CD4-positive, alpha-beta memory T cell (primary cell): ENCODE results near the gene ZFP69B. TPM values are rescaled to one million over a fixed set of nuclear protein-coding genes. Genes with fewer than 3 reads are reported as not detected.
A peak's percentile ranks its signal among the peaks of the same experiment; 100 is the strongest.

Experiments used
- CTCF ChIA-PET: fragments of 350-600 bp; sonication (Branson Sonifier 250); formaldehyde crosslinking; loops from one replicate; lab custom pipeline; 2021; ENCODE audit warnings: inconsistent platforms; ENCODE audit not compliant: partially characterized antibody; lab: Charles Lee
- POLR2A ChIA-PET: fragments of 350-600 bp; sonication (Branson Sonifier 250); formaldehyde crosslinking; loops from one replicate; lab custom pipeline; 2021; ENCODE audit not compliant: partially characterized antibody; lab: Charles Lee
- DNase-seq, 5 donors: peaks; one replicate each; pipeline versions ENCODE4 v3.0.0 to v3.0.0-alpha.2; 2020 to 2022; ENCODE audit warnings: mixed read lengths in 1 of 5
- H3K27ac ChIP-seq: one replicate; pipeline ENCODE4 v1.7.0; 2013; ENCODE audit warnings: low read depth, low read length
- H3K27me3 ChIP-seq: 2 replicates; pipeline ENCODE4 v1.7.0; 2013; ENCODE audit warnings: mild to moderate bottlenecking, low read length, moderate library complexity; ENCODE audit not compliant: insufficient read depth
- H3K36me3 ChIP-seq: 2 replicates; pipeline ENCODE4 v1.7.0; 2013; ENCODE audit warnings: mild to moderate bottlenecking, low read length, moderate library complexity; ENCODE audit not compliant: insufficient read depth
- H3K4me1 ChIP-seq: 2 replicates; pipeline ENCODE4 v1.7.0; 2013; ENCODE audit warnings: mild to moderate bottlenecking, low read length, moderate library complexity; ENCODE audit not compliant: insufficient read depth
- H3K4me3 ChIP-seq, 2 donors: one replicate each; pipeline ENCODE4 v1.7.0; 2013; ENCODE audit warnings: low read length in 2 of 2, mild to moderate bottlenecking in 1 of 2
- H3K9me3 ChIP-seq, 2 donors: one replicate each; pipeline ENCODE4 v1.7.0; 2013; ENCODE audit warnings: low read length in 2 of 2, control low read depth in 1 of 2; ENCODE audit not compliant: control insufficient read depth in 1 of 2
- H3K27ac Mint-ChIP-seq, 7 donors: one replicate each; pipeline ENCODE4 v1.8.0; 2020 to 2021; ENCODE audit warnings: mixed read lengths in 7 of 7, mild to moderate bottlenecking in 6 of 7, inconsistent platforms in 3 of 7, moderate library complexity in 3 of 7
- H3K27me3 Mint-ChIP-seq, 2 donors: one replicate each; pipeline ENCODE4 v1.8.0; 2020 to 2021; ENCODE audit warnings: mixed read lengths in 2 of 2
- H3K36me3 Mint-ChIP-seq, 2 donors: one replicate each; pipeline ENCODE4 v1.8.0; 2020 to 2021; ENCODE audit warnings: mixed read lengths in 2 of 2, inconsistent platforms in 1 of 2, mild to moderate bottlenecking in 1 of 2
- H3K4me1 Mint-ChIP-seq, 4 donors: one replicate each; pipeline ENCODE4 v1.8.0; 2020 to 2021; ENCODE audit warnings: mixed read lengths in 4 of 4, mild to moderate bottlenecking in 1 of 4
- H3K4me3 Mint-ChIP-seq, 8 donors: one replicate each; pipeline ENCODE4 v1.8.0; 2020 to 2021; ENCODE audit warnings: mixed read lengths in 8 of 8, mild to moderate bottlenecking in 7 of 8, moderate library complexity in 6 of 8, inconsistent platforms in 3 of 8
- H3K9me3 Mint-ChIP-seq, 8 donors: one replicate each; pipeline ENCODE4 v1.8.0; 2020 to 2021; ENCODE audit warnings: mixed read lengths in 8 of 8, mild to moderate bottlenecking in 5 of 8, inconsistent platforms in 3 of 8, moderate library complexity in 1 of 8
- intact Hi-C: fragments of 100-400 bp; cut with micrococcal nuclease; formaldehyde crosslinking; loops from one replicate; pipeline ENCODE4 v1.15.1; 2023
- polyA plus RNA-seq, 2 donors: library from polyadenylated mRNA; unstranded; fragments of 300-500 nt; fragmentation: Illumina TruSeq; gene quantifications; one replicate each; pipeline ENCODE4 v1.2.3, GENCODE V29; 2021
- total RNA-seq, 2 experiments: library from RNA; stranded (reverse); gene quantifications; one replicate each; pipeline ENCODE4 v1.2.3, GENCODE V29; 2021

ZFP69B gene
- 1 to 10 TPM; 7.5 to 7.9 TPM for total RNA-seq
- 1 to 10 TPM; 2.1 to 2.4 TPM for polyA plus RNA-seq

DNA sequence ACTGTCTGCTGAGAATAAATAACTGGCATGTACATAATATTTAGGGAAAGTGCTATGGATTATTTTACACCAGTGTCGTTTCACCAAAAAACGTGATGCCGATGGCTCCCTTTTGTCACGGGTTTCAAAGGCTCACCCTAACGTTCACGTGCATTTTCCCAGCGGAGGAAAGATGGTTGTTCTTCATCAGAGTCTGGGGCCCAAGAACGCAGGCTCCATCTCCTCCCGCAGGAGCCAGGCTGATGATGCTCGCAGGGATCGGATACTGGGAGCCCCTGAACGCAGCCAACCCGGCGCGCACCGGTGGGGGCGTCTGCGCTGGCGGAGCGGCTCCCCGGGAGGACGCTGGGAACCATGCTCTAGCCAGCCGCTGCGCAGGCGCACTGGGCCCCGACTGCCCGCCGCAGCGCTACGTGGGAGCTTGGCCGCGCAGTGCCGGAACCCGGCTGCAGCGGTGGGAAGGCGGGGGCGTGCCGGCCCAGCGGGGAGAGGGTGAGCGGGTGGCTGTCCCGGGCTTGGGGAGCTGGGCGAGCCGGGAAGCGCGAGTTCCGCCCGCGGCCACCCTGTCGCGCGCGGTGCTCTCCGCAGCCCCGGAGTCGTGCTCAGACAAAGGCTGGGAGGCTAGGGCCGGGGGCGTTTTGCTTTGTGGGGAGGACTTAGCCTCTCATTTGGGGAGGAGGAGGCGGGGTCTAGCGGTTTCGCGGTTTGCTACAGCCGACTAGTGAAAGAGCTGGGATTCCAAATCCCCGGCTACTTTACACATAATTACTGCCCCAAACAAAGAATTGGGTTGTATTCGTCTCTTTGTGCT is at the start of gene ZFP69B:
ZFP69B (plus strand) TSS at position 793 of the 811 bp plus-strand sequence. CDS start 486 bp downstream, outside the sequence.
- H3K4me3 Mint-ChIP-seq = peak within 1 kb of the TSS; percentile 86 to 96 (median 93)
- no peaks in the 10 kb centered on the region for H3K27me3 Mint-ChIP-seq
- H3K36me3 Mint-ChIP-seq = peaks cover 35 to 40% of the 10 kb centered on the region in 2 donors

DNA sequence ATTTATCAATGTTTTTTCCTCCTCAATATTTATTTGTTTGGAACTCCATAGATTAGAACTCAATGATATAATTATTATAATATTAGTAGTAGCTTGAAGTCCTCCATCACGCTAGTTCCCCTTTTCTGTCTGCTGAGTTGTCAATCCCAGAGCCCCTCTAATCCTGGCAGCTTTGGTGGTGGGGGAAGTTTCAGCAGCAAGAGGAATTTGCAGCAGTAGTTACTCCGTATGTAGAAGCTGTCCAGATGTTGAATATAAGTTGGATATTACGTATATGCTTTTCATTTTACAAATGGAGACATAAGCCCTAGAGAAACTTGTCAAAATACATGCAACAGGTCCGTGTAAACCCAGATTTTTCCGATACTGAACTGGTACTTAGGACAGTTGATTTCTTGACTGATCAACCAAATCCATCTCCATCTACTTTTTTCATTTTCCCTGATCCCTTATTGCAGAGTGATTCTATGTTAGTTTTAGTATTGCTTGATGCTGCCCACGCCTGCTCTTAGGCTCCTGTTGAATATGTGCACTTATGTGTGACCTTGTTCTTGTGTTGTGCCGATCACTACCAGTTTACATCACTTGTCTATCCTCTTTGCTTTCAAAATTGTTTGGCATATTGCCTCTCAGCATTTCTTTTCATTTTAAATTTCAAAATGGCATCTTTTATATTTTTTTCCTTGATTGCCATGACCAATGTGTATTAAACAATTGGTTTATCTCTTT is 48.6 kb upstream of the ZFP69B start:
- Histone ChIP-seq H3K27me3 (no peaks in the 10 kb centered on the region), H3K4me3 (no peak overlapping the region), H3K36me3 (peaks cover 2% of the 10 kb centered on the region), H3K9me3 (no peaks in the 10 kb centered on the region), H3K27ac (peak overlapping the region; percentile 25), H3K4me1 (peaks cover 92% of the 10 kb centered on the region)
- Mint-ChIP-seq H3K4me3 (peak overlapping the region; percentile 13 to 75 (median 46)), H3K27me3 (no peaks in the 10 kb centered on the region), H3K27ac (peak overlapping the region; percentile 3 to 98 (median 92)), H3K36me3 (peaks cover 14 to 28% of the 10 kb centered on the region in 2 donors), H3K4me1 (peaks cover 59 to 88% (median 75%) of the 10 kb centered on the region in 4 donors), H3K9me3 (peaks cover 0 to 2% (median 0%) of the 10 kb centered on the region in 8 donors)
- intact Hi-C loops = no loop called here
- CTCF ChIA-PET = interaction anchor here (1.7 to 5.8 kb wide), 3 partner anchors 19 to 63 kb away, joined by 4 to 87 read pairs (median 12); no protein-coding TSS in a partner anchor
- no peak for DNase-seq
- POLR2A ChIA-PET = interaction anchor here (1.2 to 5.3 kb wide), 5 partner anchors 10 to 26 kb away, joined by 4 to 49 read pairs (median 41); partner anchors contain the start of gene SMAP2

More for the DNA sequence above, at the start of gene ZFP69B:
- Histone ChIP-seq H3K9me3 (peaks cover 0 to 10% of the 10 kb centered on the region in 2 donors), H3K27ac (peak within 1 kb of the TSS; percentile 55), H3K36me3 (no peaks in the 10 kb centered on the region), H3K4me3 (peak within 1 kb of the TSS; percentile 75 to 82), H3K27me3 (no peaks in the 10 kb centered on the region), H3K4me1 (peaks cover 18% of the 10 kb centered on the region)
- DNase-seq = peak; percentile 81 to 86 (median 82)
- Mint-ChIP-seq H3K4me1 (peaks cover 18 to 25% (median 21%) of the 10 kb centered on the region in 4 donors), H3K9me3 (peaks cover 2 to 51% (median 37%) of the 10 kb centered on the region in 8 donors), H3K27ac (peak within 1 kb of the TSS; percentile 76 to 95 (median 89))
- intact Hi-C loops = loop anchor here (1.0 to 5.0 kb wide), 3 partner anchors 58 to 81 kb away; partner anchors contain the start of genes EXO5 and ZNF684
- ChIA-PET CTCF (interaction anchor here (0.7 to 2.4 kb wide), 7 partner anchors 10 to 306 kb away, joined by 3 to 7 read pairs (median 6); partner anchors contain the start of gene ZNF684), POLR2A (interaction anchor here (0.5 to 2.4 kb wide), 11 partner anchors 11 to 410 kb away, joined by 3 to 20 read pairs (median 4); partner anchors contain the start of genes CAP1, EXO5, RLF and ZFP69)

DNA sequence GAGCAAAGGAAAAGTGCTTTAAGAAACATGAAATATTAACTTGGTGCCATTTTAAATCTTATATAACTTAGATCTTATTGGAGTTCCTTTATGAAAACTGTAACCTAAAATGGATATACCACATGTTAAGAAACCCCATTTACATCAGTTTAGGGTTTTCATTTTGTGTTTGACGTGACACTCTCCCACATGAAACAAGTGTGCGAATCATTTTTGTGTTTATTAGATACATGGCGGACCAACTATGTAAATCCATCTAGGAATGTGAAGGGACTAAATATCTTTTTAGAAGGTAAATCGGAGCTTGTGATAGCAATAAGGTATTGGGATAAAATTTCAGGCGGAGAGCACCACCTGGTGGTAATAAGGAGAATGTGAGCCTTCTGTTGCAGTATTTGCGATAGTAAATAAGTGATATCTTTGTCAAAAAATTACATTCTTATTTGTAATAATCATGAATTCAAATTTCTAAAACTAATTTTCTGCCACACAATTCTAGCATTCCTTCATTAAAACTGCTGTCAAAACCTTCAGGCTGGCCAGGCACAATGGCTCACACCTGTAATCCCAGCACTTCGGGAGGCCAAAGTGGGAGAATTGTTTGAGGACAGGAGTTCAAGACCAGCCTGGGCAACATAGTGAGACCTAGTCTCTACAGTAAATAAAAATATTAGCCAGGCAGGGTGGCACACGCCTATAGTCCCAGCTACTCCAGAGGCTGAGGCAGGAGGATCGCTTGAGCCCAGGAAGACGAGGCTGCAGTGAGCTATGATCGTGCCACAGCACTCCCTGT is 45.4 kb upstream of the ZFP69B start:
- H3K27me3 ChIP-seq = no peaks in the 10 kb centered on the region
- intact Hi-C loops = loop anchor here (1.0 to 5.0 kb wide), 9 partner anchors 10 to 261 kb away; partner anchors contain the start of genes SMAP2 and ZMPSTE24
- no peaks in the 10 kb centered on the region for H3K9me3 ChIP-seq
- ChIA-PET POLR2A (interaction anchor here (0.6 to 5.3 kb wide), 12 partner anchors 12 to 255 kb away, joined by 3 to 41 read pairs (median 6); partner anchors contain the start of genes SMAP2 and ZMPSTE24), CTCF (interaction anchor here (0.5 to 5.8 kb wide), 26 partner anchors 9 to 262 kb away, joined by 3 to 87 read pairs (median 5); partner anchors contain the start of genes COL9A2 and SMAP2)
- peak; percentile 70 to 79 (median 75) for DNase-seq
- H3K4me1 ChIP-seq = peaks cover 61% of the 10 kb centered on the region
- H3K9me3 Mint-ChIP-seq = peaks cover 0 to 2% (median 0%) of the 10 kb centered on the region in 8 donors
- H3K27ac ChIP-seq = peak overlapping the region; percentile 60
- H3K4me3 ChIP-seq = no peak overlapping the region
- no peaks in the 10 kb centered on the region for H3K27me3 Mint-ChIP-seq
- peaks cover 41 to 74% (median 64%) of the 10 kb centered on the region in 4 donors for H3K4me1 Mint-ChIP-seq
- H3K36me3 ChIP-seq = peaks cover 27% of the 10 kb centered on the region
- H3K27ac Mint-ChIP-seq = peak overlapping the region; percentile 67 to 98 (median 96)
- peak overlapping the region; percentile 12 to 84 (median 60) for H3K4me3 Mint-ChIP-seq
- H3K36me3 Mint-ChIP-seq = peaks cover 22 to 38% of the 10 kb centered on the region in 2 donors

DNA sequence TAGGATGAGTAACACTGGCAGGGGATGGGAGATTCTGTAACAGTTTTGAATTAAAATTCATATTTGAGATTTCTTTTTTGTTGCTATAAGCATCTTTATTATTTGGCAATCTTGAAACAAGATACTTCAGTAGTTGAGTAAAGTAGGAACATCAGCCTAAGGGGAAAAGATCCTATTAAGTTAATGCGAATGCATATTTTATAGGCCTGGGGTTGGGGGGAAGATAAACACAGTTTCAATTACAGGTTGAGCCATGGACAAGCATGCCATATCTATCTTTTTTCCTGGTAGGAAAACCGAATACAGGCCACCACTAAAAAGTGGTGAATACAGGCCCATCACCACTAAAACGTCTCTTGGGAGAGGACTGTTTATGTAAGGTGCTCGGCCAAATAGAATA is 44.5 kb upstream of the ZFP69B start:
- CTCF ChIA-PET = interaction anchor here (0.7 to 5.8 kb wide), 14 partner anchors 12 to 263 kb away, joined by 3 to 87 read pairs (median 19); partner anchors contain the start of genes COL9A2 and SMAP2
- no peaks in the 10 kb centered on the region for H3K9me3 Mint-ChIP-seq
- no peaks in the 10 kb centered on the region for H3K27me3 ChIP-seq
- no peak overlapping the region for H3K27ac ChIP-seq
- no peak overlapping the region for H3K4me3 Mint-ChIP-seq
- H3K27me3 Mint-ChIP-seq = no peaks in the 10 kb centered on the region
- H3K9me3 ChIP-seq = no peaks in the 10 kb centered on the region
- peaks cover 36% of the 10 kb centered on the region for H3K36me3 ChIP-seq
- H3K27ac Mint-ChIP-seq = peak overlapping the region in 6 of 7 donors; percentile 25 to 98 (median 60)
- H3K4me1 Mint-ChIP-seq = peaks cover 34 to 64% (median 55%) of the 10 kb centered on the region in 4 donors
- DNase-seq = no peak
- intact Hi-C loops = loop anchor here (1.0 to 5.0 kb wide), 3 partner anchors 34 to 147 kb away; partner anchors contain the start of genes SMAP2 and ZMPSTE24
- peaks cover 22 to 40% of the 10 kb centered on the region in 2 donors for H3K36me3 Mint-ChIP-seq
- H3K4me1 ChIP-seq = peaks cover 52% of the 10 kb centered on the region
- no peak overlapping the region for H3K4me3 ChIP-seq
- POLR2A ChIA-PET = interaction anchor here (0.8 to 5.3 kb wide), 4 partner anchors 16 to 32 kb away, joined by 3 to 41 read pairs (median 22); partner anchors contain the start of gene SMAP2

DNA sequence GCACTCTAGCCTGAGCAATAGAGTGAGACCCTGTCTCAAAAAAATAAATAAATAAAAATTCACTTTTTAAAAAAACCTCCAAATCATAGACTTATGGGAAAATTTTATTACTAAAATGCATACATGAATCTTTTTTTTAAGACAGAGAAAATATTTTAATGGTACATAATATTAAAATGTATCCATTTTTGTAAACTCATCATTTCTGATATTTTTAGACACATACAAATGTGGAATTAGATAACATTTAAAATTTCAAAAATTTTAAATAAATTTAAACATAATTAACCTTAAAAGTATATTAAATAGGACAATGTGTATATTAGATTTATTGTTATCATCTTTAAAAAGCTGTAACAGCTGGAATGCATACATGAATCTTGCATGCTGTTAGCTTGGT is 42.8 kb upstream of the ZFP69B start:
- peaks cover 35% of the 10 kb centered on the region for H3K4me1 ChIP-seq
- no peaks in the 10 kb centered on the region for H3K9me3 Mint-ChIP-seq
- no peaks in the 10 kb centered on the region for H3K27me3 Mint-ChIP-seq
- ChIA-PET POLR2A (interaction anchor here (0.9 to 1.9 kb wide), 2 partner anchors 26 to 33 kb away, joined by 4 to 6 read pairs; no protein-coding TSS in a partner anchor), CTCF (interaction anchor here (1.0 to 2.6 kb wide), 8 partner anchors 26 to 265 kb away, joined by 3 to 15 read pairs (median 6); no protein-coding TSS in a partner anchor)
- H3K9me3 ChIP-seq = no peaks in the 10 kb centered on the region
- H3K27me3 ChIP-seq = no peaks in the 10 kb centered on the region
- H3K27ac Mint-ChIP-seq = peak overlapping the region in 2 of 7 donors; percentile 8 to 31
- no peak overlapping the region for H3K4me3 Mint-ChIP-seq
- no peak overlapping the region for H3K27ac ChIP-seq
- peaks cover 27 to 54% (median 41%) of the 10 kb centered on the region in 4 donors for H3K4me1 Mint-ChIP-seq
- H3K36me3 ChIP-seq = peaks cover 43% of the 10 kb centered on the region
- H3K36me3 Mint-ChIP-seq = peaks cover 27 to 53% of the 10 kb centered on the region in 2 donors
- no peak for DNase-seq
- H3K4me3 ChIP-seq = no peak overlapping the region
- intact Hi-C loops = loop anchor here (5.0 kb wide), 1 partner anchor 35 kb away; the partner anchor contains the start of gene SMAP2
